ENCODE measurements around the gene EGFR.
"Not testable (repeated sequence)": the region's sequence is repeated elsewhere in the genome, so short reads cannot be mapped to it uniquely, and the experiment has no call there.

EGFR gene

DNA sequence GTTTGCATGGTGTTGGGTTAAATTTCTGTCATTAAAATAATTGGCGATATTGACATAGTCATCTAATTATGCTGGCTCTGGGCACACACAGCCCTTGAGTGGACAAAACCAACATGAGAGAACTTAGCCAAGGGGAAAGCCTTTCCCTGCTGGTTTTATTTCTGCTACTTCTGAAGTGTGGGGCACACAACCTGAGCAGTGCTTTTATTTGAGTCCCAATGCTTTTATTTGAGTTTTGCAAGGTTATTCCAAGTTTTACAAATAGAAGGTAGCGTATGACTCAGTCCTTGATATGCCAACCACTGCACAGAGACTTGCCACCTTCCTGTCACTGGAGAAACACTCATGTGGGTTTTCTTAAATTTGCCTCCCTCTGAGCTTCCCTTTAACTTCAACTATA lies 145.7 kb downstream of the EGFR start:
- DNase-seq, result no peak

DNA sequence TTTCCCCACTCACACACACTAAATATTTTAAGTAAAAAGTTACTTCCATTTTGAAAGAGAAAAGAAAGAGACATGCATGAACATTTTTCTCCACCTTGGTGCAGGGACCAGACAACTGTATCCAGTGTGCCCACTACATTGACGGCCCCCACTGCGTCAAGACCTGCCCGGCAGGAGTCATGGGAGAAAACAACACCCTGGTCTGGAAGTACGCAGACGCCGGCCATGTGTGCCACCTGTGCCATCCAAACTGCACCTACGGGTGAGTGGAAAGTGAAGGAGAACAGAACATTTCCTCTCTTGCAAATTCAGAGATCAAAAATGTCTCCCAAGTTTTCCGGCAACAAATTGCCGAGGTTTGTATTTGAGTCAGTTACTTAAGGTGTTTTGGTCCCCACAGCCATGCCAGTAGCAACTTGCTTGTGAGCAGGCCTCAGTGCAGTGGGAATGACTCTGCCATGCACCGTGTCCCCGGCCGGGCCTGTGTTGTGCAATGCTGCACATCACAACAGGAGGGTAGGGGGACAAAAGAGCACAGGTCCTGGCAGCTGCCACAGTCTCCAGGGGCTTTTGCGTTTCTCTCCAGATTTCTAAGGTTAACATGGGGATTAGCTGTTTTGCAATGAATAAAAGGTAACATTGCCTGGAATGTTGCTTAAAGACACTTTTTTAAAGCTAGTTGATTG lies 146.5 kb downstream of the EGFR start:
- no peak for DNase-seq

DNA sequence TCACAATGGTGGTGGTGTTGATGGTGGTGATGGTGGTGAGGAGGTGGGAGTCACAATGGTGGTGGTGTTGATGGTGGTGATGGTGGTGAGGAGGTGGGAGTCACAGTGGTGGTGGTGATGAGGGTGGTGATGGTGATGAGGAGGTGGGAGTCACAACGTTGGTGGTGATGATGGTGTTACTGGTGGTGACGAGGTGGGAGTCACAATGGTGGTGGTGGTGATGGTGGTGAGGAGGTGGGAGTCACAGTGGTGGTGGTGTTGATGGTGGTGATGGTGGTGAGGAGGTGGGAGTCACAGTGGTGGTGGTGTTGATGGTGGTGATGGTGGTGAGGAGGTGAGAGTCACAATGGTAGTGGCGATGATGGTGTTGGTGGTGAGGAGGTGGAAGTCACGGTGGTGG lies 148.5 kb downstream of the EGFR start:
- DNase-seq, result not testable (repeated sequence)

DNA sequence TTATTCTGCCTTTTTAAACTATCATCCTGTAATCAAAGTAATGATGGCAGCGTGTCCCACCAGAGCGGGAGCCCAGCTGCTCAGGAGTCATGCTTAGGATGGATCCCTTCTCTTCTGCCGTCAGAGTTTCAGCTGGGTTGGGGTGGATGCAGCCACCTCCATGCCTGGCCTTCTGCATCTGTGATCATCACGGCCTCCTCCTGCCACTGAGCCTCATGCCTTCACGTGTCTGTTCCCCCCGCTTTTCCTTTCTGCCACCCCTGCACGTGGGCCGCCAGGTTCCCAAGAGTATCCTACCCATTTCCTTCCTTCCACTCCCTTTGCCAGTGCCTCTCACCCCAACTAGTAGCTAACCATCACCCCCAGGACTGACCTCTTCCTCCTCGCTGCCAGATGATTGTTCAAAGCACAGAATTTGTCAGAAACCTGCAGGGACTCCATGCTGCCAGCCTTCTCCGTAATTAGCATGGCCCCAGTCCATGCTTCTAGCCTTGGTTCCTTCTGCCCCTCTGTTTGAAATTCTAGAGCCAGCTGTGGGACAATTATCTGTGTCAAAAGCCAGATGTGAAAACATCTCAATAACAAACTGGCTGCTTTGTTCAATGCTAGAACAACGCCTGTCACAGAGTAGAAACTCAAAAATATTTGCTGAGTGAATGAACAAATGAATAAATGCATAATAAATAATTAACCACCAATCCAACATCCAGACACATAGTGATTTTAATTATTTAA lies 151.7 kb downstream of the EGFR start:
- DNase-seq, result no peak

DNA sequence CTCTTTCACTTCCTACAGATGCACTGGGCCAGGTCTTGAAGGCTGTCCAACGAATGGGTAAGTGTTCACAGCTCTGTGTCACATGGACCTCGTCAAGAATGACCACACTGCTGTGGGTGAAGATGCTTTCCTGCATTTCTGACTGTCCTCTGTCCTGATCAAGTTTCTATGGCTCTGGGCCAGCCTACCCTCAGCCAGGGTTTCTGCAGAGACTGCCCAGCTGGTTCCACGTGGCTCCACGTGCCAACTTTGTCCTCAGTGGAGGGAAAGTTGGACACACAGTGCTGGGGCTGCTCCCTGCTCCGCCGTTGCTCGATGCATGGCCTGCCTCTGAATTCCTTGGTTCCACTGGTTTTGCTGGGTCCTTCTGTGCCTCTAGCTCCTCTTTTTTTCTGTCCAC lies 152.3 kb downstream of the EGFR start:
- DNase-seq, result peak in 3 of 56 donors; percentile 5 to 22 (median 21)

DNA sequence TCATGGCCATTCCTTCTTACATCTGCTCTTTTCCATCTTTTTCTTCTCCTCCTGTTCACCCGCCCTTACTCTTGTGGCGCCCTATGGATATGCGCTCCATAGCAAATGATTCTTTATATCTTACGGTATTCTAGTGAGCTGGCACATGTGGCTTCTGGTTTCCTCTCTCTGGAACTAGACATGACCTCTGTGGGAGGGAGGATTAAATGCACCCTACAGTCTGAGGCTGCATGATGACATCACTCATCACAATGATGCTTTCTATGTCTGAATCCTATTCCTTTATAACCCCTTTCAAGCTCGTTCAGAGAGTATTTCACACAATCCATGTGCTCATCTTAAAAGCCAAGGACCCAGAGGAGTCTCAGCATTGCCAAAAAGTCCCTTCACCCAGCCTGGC lies 153.3 kb downstream of the EGFR start:
- DNase-seq, result no peak

DNA sequence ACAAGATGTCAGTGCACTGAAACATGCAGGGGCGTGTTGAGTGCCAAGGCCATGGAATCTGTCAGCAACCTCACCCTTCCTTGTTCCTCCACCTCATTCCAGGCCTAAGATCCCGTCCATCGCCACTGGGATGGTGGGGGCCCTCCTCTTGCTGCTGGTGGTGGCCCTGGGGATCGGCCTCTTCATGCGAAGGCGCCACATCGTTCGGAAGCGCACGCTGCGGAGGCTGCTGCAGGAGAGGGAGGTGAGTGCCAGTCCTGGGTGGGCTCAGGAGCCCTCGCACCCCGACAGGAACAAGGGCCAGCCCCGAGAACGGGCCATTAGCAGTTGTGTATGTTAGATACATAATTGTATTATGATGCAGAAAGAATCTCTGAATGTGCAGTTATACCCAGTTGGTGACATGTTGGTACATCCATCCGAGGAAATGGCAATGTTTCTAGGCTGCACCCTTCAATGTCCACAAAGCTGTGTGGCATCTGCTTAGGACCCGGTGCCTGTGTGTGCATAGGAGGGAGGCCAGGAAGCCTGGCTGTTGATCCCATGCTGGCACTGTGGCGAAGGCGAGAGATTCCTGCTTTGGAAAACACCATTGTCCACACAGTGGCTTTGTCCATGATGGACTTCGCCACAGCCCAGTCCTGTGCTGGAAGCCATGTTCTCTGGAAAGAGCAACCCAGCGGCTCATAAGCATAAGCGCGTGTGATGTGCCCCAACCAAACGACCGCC lies 154.2 kb downstream of the EGFR start:
- DNase-seq, result no peak

DNA sequence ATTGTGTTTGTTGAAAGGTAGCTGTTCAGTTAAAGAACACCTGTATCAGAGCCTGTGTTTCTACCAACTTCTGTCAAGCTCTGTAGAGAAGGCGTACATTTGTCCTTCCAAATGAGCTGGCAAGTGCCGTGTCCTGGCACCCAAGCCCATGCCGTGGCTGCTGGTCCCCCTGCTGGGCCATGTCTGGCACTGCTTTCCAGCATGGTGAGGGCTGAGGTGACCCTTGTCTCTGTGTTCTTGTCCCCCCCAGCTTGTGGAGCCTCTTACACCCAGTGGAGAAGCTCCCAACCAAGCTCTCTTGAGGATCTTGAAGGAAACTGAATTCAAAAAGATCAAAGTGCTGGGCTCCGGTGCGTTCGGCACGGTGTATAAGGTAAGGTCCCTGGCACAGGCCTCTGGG lies 154.9 kb downstream of the EGFR start:
- no peak for DNase-seq

DNA sequence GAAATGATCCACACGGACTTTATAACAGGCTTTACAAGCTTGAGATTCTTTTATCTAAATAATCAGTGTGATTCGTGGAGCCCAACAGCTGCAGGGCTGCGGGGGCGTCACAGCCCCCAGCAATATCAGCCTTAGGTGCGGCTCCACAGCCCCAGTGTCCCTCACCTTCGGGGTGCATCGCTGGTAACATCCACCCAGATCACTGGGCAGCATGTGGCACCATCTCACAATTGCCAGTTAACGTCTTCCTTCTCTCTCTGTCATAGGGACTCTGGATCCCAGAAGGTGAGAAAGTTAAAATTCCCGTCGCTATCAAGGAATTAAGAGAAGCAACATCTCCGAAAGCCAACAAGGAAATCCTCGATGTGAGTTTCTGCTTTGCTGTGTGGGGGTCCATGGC lies 155.6 kb downstream of the EGFR start:
- no peak for DNase-seq

DNA sequence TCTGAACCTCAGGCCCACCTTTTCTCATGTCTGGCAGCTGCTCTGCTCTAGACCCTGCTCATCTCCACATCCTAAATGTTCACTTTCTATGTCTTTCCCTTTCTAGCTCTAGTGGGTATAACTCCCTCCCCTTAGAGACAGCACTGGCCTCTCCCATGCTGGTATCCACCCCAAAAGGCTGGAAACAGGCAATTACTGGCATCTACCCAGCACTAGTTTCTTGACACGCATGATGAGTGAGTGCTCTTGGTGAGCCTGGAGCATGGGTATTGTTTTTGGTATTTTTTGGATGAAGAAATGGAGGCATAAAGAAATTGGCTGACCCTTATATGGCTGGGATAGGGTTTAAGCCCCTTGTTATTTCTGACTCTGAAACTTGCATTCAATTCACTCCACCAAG lies 156.0 kb downstream of the EGFR start:
- no peak for DNase-seq

DNA sequence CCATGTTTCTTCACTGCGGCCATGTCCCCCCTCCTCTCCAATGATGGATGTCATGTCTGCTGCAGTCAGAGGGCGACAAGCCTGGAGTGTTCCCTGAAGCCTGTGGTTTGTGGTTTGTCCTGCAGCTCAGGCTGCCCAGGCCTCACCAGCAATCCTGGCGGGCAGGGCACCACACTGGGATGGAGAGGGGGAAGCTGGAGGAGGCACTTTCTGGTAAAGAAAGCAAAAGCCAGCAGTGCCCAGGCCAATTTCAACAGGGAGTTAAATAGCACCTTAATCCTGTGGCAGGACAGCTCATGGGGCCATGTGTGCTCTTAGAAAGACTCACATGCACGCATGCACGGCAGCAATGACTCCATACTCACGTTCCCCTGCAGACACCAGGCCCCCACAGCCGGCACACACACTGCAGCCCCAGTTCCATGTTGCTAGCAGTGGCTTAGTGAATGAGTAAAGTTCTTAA lies 158.3 kb downstream of the EGFR start:
- no peak for DNase-seq

DNA sequence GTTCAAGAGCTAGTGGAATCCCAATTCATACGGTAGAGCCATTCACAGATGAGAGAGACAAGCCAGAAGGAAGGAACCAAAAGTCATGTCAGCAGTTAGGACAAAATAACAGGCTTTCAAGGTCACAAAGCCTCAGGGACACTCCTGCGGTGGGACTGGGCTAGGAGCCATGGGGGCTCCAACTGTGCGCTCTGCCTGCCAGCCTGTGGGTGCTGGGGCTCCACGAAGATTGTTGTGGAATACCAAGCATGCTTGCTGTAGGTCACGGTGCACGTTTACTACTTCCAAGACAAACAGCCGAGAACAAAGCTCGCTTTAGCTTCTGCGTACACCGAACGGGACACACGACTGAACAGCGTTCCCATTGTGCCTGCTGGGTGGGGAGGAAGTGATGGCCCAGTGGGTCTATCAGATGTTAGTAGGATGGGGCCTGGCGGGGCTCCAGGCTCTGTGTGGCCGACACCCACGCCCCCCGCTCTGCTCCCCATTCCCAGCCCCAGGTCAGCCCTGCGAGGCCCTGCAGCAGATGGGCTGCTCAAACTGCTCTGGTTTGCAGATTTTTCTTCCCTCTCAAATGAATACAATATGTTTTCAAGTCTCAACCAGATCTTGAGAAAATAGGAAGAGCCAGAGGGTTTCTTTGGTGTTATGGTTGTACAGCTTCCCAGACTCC lies 158.9 kb downstream of the EGFR start:
- DNase-seq, result peak in 6 of 56 donors; percentile 5 to 49 (median 32)

DNA sequence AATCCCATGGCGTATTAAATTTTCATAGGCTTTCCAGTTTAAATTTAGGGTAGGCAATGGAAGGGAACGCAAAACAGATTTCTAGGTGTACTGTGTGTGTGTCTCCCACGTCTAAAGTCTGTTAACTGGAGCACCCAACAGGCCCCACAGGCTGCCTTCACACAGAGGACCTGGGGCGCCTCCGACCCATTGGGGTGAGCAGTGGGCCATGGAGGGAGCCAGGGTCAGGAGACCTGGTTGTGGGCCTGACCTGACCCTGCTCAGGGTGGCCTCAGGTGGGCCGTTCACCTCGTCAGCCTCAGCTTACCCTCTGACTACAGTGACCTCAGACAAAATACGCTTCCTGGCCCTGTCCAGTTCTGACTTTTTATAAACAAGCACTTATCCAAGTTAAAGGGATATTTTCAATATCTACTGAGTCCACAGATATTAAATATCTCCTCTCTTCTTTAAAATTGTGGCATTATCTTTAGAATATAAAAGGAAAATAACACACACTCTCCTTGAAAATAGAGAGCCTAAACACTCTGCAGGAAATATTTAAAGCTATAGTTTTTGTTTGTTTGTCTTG lies 159.6 kb downstream of the EGFR start:
- no peak for DNase-seq

DNA sequence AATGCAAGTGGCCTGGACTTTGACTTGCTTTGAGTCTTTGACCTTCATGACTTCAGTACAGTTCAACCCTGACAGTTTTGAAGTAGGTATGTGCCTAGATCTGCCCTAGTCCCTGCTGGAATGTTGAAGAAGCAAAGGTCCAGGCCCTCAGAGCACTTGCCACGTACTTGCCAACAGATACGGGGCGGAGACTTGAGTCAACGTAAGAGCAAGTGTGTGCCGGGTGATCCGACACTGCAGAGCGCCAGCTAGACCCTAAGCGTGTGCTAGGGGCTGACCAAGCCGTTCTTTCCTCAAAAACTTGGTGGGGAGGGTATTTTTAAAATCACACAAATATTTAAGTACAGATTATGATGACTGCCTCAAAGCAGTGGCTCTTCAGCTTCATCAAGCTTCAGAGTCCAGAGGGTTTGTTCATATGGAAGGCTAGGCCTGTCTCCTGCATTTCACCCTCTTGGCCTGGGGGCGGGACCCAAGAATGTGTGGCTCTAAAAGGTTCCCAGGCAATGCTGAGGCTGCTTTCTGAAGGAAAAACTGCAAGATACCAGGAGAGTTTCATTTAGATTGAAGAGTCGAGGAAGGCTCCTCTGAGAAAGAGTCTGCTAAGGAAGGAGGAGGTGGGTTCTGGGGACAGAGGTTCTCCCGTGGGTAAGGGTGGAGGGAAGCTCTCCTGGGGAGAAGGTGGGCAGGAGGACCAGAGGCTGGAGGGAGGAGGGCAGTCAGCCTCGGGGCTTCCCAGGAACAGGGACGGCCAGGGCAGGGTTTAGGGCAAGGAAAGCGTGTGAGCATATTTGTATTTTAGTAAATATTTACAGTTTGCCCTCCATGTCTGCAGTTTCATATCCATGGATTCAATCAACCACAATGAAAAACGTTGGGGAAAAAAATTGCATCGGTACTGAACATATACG lies 160.3 kb downstream of the EGFR start:
- no peak for DNase-seq

DNA sequence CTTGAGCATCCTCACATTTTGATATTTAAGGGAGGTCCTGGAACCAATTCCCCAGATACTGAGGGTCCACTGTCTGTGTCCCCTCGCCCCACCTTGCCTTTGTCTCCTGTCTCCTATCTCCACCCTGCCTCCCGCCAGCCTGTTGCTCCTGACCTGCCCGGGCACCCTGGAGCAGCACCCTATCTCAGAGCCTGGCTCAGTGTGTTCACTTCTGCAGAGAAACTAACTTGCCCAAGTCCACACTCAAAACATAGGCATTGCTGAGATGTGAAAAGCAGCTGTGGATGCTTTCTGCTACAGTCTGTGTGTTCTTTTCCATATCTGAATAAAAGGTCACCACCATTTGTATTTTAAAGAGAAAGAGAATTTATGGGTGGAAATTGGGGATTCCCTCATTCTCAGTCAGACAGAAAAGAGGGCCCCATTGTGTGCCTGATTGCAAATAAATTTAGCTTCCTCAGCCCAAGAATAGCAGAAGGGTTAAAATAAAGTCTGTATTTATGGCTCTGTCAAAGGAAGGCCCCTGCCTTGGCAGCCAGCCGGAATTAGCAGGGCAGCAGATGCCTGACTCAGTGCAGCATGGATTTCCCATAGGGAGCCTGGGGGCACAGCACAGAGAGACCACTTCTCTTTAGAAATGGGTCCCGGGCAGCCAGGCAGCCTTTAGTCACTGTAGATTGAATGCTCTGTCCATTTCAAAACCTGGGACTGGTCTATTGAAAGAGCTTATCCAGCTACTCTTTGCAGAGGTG lies 161.3 kb downstream of the EGFR start:
- no peak for DNase-seq

DNA sequence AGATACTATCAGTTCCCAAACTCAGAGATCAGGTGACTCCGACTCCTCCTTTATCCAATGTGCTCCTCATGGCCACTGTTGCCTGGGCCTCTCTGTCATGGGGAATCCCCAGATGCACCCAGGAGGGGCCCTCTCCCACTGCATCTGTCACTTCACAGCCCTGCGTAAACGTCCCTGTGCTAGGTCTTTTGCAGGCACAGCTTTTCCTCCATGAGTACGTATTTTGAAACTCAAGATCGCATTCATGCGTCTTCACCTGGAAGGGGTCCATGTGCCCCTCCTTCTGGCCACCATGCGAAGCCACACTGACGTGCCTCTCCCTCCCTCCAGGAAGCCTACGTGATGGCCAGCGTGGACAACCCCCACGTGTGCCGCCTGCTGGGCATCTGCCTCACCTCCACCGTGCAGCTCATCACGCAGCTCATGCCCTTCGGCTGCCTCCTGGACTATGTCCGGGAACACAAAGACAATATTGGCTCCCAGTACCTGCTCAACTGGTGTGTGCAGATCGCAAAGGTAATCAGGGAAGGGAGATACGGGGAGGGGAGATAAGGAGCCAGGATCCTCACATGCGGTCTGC lies 162.2 kb downstream of the EGFR start:
- no peak for DNase-seq

DNA sequence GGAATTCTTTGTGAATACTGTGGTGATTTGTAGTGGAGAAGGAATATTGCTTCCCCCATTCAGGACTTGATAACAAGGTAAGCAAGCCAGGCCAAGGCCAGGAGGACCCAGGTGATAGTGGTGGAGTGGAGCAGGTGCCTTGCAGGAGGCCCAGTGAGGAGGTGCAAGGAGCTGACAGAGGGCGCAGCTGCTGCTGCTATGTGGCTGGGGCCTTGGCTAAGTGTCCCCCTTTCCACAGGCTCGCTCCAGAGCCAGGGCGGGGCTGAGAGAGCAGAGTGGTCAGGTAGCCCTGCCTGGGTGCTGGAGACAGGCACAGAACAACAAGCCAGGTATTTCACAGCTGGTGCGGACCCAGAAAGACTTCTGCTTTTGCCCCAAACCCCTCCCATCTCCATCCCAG lies 162.9 kb downstream of the EGFR start:
- DNase-seq, result no peak

DNA sequence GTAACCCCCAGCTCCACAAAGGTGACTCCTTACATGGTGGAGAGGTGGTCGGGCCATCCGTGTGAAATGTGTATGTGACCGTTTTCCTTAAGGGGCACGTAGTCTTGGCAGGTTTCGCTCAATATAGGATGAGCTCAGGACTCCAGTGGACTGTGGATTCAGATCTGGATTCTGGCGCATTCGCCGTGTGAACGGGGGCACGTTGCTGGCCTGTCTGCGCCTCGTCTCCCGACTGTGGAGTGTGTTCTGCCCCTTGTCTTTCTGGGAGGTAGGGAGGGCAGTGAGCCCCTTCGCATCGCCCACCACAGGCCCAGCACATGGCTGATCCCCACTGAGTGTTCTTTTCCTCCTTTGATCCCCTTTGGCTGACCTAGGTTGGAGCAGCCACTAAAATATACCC lies 165.1 kb downstream of the EGFR start:
- no peak for DNase-seq

DNA sequence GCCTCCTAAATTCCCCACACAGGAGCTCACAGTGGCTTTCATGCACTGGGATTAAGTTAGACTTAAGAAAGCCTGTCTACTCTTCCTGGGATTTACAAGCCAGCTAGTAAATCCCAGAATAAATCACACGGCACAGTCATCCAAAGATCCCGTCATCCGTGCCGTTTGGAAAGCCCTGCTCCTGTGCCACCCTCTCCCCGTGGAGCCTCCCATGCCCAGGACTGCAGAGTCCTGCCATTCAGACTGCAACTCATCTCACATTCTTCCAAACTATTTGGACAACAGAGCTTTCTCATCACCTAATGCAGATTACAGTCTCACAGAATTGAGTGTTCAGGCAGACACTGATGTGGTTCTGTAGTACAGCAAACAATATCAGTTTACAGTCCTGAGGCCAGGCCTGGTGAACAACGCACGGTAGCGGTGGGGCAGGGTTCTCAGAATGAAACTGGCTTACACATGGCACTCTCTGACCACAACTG lies 166.5 kb downstream of the EGFR start:
- no peak for DNase-seq
